H1 (cell line): Measurements from ENCODE around the gene GALNTL6. TPM values are rescaled to one million over a fixed set of nuclear protein-coding genes. Genes with fewer than 3 reads are reported as not detected.

Experiments
- CTCF ChIA-PET: fragments of 300-600 bp; sonication (Branson Sonifier 250); formaldehyde crosslinking; loops from one replicate; lab custom pipeline; 2021; ENCODE audit not compliant: partially characterized antibody; lab: Charles Lee
- POLR2A ChIA-PET: fragments of 300-600 bp; sonication (Branson Sonifier 250); formaldehyde crosslinking; loops from one replicate; lab custom pipeline; 2021; ENCODE audit warnings: inconsistent platforms; ENCODE audit not compliant: partially characterized antibody; lab: Charles Lee
- DNase-seq, 2 experiments: peaks; one replicate each; pipeline versions ENCODE4 v3.0.0 to v3.0.0-alpha.2; 2010 to 2022; ENCODE audit warnings: low spot score in 2 of 2, low read depth in 1 of 2, mixed read lengths in 1 of 2
- FAIRE-seq: peaks from 2 replicates; lab custom pipeline; 2011; peaks lifted over from hg19 to GRCh38; lab: Jason Lieb, UNC
- H2AFZ ChIP-seq: 2 replicates; pipeline ENCODE4 v1.8.1; 2012; ENCODE audit warnings: low read length, inconsistent platforms
- H2AK5ac ChIP-seq: 2 replicates; pipeline ENCODE4 v1.6.1; 2013; ENCODE audit warnings: low read depth, low read length
- H2BK120ac ChIP-seq: replicated peaks from 2 replicates; pipeline ENCODE3; 2013; ENCODE audit warnings: low read depth, low read length, inconsistent platforms
- H2BK12ac ChIP-seq: 2 replicates; pipeline ENCODE4 v1.6.1; 2013; ENCODE audit warnings: low read depth, low read length
- H2BK15ac ChIP-seq: 2 replicates; pipeline ENCODE4 v1.6.1; 2013; ENCODE audit warnings: low read length
- H2BK20ac ChIP-seq: 2 replicates; pipeline ENCODE4 v1.6.1; 2013; ENCODE audit warnings: low read length
- H2BK5ac ChIP-seq: 2 replicates; pipeline ENCODE4 v1.6.1; 2013; ENCODE audit warnings: low read depth, low read length
- H3K14ac ChIP-seq: 2 replicates; pipeline ENCODE4 v1.6.1; 2013; ENCODE audit warnings: inconsistent platforms; ENCODE audit not compliant: insufficient read length
- H3K18ac ChIP-seq: 2 replicates; pipeline ENCODE4 v1.6.1; 2013; ENCODE audit warnings: low read length; ENCODE audit errors: extremely low read depth
- H3K23ac ChIP-seq: 2 replicates; pipeline ENCODE4 v1.6.1; 2013; ENCODE audit warnings: inconsistent platforms; ENCODE audit not compliant: insufficient read length
- H3K23me2 ChIP-seq: 2 replicates; pipeline ENCODE4 v1.6.1; 2013; ENCODE audit warnings: low read depth, low read length
- H3K27ac ChIP-seq: 2 replicates; pipeline ENCODE4 v1.6.1; 2011; ENCODE audit warnings: low read depth, low read length, inconsistent platforms
- H3K27me3 ChIP-seq, 4 experiments: replicated peaks in 1 of 4; 1 replicate in 1 of 4; 2 replicates in 3 of 4; pipeline versions ENCODE4 v1.6.1 to v1.8.1; 2011 to 2013; ENCODE audit warnings: low read length in 3 of 4, mild to moderate bottlenecking in 3 of 4, inconsistent platforms in 2 of 4, mixed read lengths in 2 of 4, moderate library complexity in 1 of 4; ENCODE audit not compliant: control insufficient read depth in 3 of 4, insufficient read depth in 3 of 4; ENCODE audit errors: extremely low read depth in 1 of 4
- H3K36me3 ChIP-seq, 4 experiments: 2 replicates each; pipeline versions ENCODE4 v1.6.1 to v1.8.1; 2011 to 2013; ENCODE audit warnings: mild to moderate bottlenecking in 4 of 4, low read length in 3 of 4, moderate library complexity in 2 of 4, control low read depth in 1 of 4, inconsistent platforms in 1 of 4; ENCODE audit not compliant: insufficient read depth in 4 of 4, control insufficient read depth in 2 of 4
- H3K4ac ChIP-seq: replicated peaks from 2 replicates; pipeline ENCODE3; 2013; ENCODE audit warnings: low read length, low read depth, mixed read lengths, inconsistent platforms; ENCODE audit not compliant: insufficient read length
- H3K4me1 ChIP-seq, 4 experiments: replicated peaks in 1 of 4; 1 replicate in 1 of 4; 2 replicates in 3 of 4; pipeline versions ENCODE4 v1.6.1 to v1.8.1; 2011 to 2013; ENCODE audit warnings: low read length in 3 of 4, inconsistent platforms in 2 of 4, mixed read lengths in 1 of 4; ENCODE audit not compliant: insufficient read depth in 4 of 4, control insufficient read depth in 3 of 4
- H3K4me2 ChIP-seq, 2 experiments: 2 replicates each; pipeline versions ENCODE4 v1.6.1 to v1.8.1; 2011 to 2013; ENCODE audit warnings: low read depth in 2 of 2, low read length in 2 of 2, control low read depth in 1 of 2, inconsistent platforms in 1 of 2, mild to moderate bottlenecking in 1 of 2; ENCODE audit not compliant: insufficient read depth in 1 of 2
- H3K4me3 ChIP-seq, 4 experiments: fragments of 200-600, 300-600 bp in 1 of 4; sonication (generic), shearing (Covaris generic), sonication (Bioruptor Twin) in 1 of 4; 2 replicates each; pipeline versions ENCODE4 v1.5.1 to v1.8.1; 2011 to 2016; ENCODE audit warnings: low read length in 4 of 4, low read depth in 3 of 4, control low read depth in 2 of 4, inconsistent platforms in 2 of 4, mild to moderate bottlenecking in 2 of 4, mixed read lengths in 1 of 4, moderate library complexity in 1 of 4; ENCODE audit not compliant: insufficient read depth in 2 of 4; ENCODE audit errors: extremely low read depth in 1 of 4
- H3K56ac ChIP-seq: replicated peaks from 2 replicates; pipeline ENCODE3; 2013; ENCODE audit warnings: low read depth, mild to moderate bottlenecking, mixed read lengths, low read length, inconsistent platforms; ENCODE audit not compliant: insufficient read length
- H3K79me1 ChIP-seq: 2 replicates; pipeline ENCODE4 v1.6.1; 2013; ENCODE audit warnings: low read depth, low read length, control low read depth
- H3K79me2 ChIP-seq, 2 experiments: 2 replicates each; pipeline versions ENCODE4 v1.6.1 to v1.8.1; 2012 to 2013; ENCODE audit warnings: low read length in 2 of 2, mild to moderate bottlenecking in 2 of 2, inconsistent platforms in 1 of 2; ENCODE audit not compliant: insufficient read depth in 2 of 2, control insufficient read depth in 1 of 2
- H3K9ac ChIP-seq, 4 experiments: replicated peaks in 1 of 4; 1 replicate in 1 of 4; 2 replicates in 3 of 4; pipeline versions ENCODE4 v1.6.1 to v1.8.1; 2011 to 2013; ENCODE audit warnings: low read depth in 3 of 4, low read length in 3 of 4, control low read depth in 2 of 4, mild to moderate bottlenecking in 2 of 4, moderate library complexity in 2 of 4, inconsistent platforms in 1 of 4; ENCODE audit errors: extremely low read depth in 1 of 4
- H3K9me3 ChIP-seq, 2 experiments: 2 replicates each; pipeline versions ENCODE4 v1.6.1 to v1.8.1; 2012 to 2013; ENCODE audit warnings: mild to moderate bottlenecking in 2 of 2, moderate library complexity in 2 of 2, control low read depth in 1 of 2, inconsistent platforms in 1 of 2, low read depth in 1 of 2, low read length in 1 of 2, mixed read lengths in 1 of 2; ENCODE audit not compliant: insufficient read depth in 2 of 2
- H4K20me1 ChIP-seq, 2 experiments: replicated peaks in 1 of 2; 2 replicates each; pipeline versions ENCODE3 to v1.8.1; 2011 to 2013; ENCODE audit warnings: inconsistent platforms in 2 of 2, low read length in 2 of 2, mild to moderate bottlenecking in 1 of 2; ENCODE audit not compliant: insufficient read depth in 2 of 2, control insufficient read depth in 1 of 2
- H4K5ac ChIP-seq: 2 replicates; pipeline ENCODE4 v1.6.1; 2013; ENCODE audit warnings: low read length, low read depth, mixed read lengths, inconsistent platforms; ENCODE audit not compliant: insufficient read length
- H4K8ac ChIP-seq: 2 replicates; pipeline ENCODE4 v1.8.0; 2013; ENCODE audit warnings: mild to moderate bottlenecking, moderate library complexity, low read length, inconsistent platforms; ENCODE audit not compliant: insufficient read depth; ENCODE audit errors: extremely low read depth
- H4K91ac ChIP-seq: replicated peaks from 2 replicates; pipeline ENCODE3; 2013; ENCODE audit warnings: low read length, mixed read lengths, inconsistent platforms; ENCODE audit not compliant: insufficient read length
- GABPA ChIP-seq: IDR thresholded peaks from 2 replicates; pipeline ENCODE4 v1.6.1; 2011; ENCODE audit warnings: mild to moderate bottlenecking, low read length, moderate library complexity, borderline replicate concordance; ENCODE audit not compliant: insufficient read depth
- JUND ChIP-seq: IDR thresholded peaks from 2 replicates; pipeline ENCODE4 v1.6.1; 2011; ENCODE audit warnings: mild to moderate bottlenecking, improper control_type of control experiment, low read length
- SAP30 ChIP-seq: fragments of 300-600 bp; sonication (generic); IDR thresholded peaks from 2 replicates; pipeline ENCODE4 v1.7.1; 2012; ENCODE audit warnings: low read length, moderate library complexity, mild to moderate bottlenecking, inconsistent platforms; ENCODE audit not compliant: insufficient read depth, insufficient replicate concordance
- WGBS, 2 experiments: shearing (Covaris generic) in 1 of 2; methylation state at CpG; one replicate each; pipeline versions ENCODE4 v1.1.6 to v1.1.7; 2013 to 2015; ENCODE audit warnings: low lambda C conversion rate in 2 of 2, mixed read lengths in 2 of 2, inconsistent platforms in 1 of 2, low coverage in 1 of 2, missing lambda C conversion rate in 1 of 2; ENCODE audit not compliant: insufficient replicate concordance in 2 of 2, insufficient coverage in 1 of 2, insufficient read length in 1 of 2; ENCODE audit errors: extremely low coverage in 1 of 2, missing lambda C conversion rate in 1 of 2; 5-methylcytosine and 5-hydroxymethylcytosine counted together
- polyA plus RNA-seq, 7 experiments: library from polyadenylated mRNA; depleted of rRNA in 3 of 7; stranded (reverse) in 5 of 7; unstranded in 2 of 7; fragments of >200 nt in 5 of 7; fragments of 200-250 nt in 2 of 7; gene quantifications; 1 replicate in 5 of 7; 2 replicates in 1 of 7; 4 replicates in 1 of 7; pipeline versions ENCODE4 v1.2.1 to v1.2.3, GENCODE V29; 2011 to 2013; ENCODE audit warnings: missing spikeins in 2 of 7, mixed read lengths in 2 of 7
- total RNA-seq: library from RNA; stranded (reverse); fragmentation: NEBNext Ultra II Directional; extraction: Animal tissue kit (Norgen Biotek cat#: 25700); gene quantifications from 2 replicates; pipeline ENCODE4 v1.2.1, GENCODE V29; 2021

Gene GALNTL6
- total and polyA plus RNA-seq, 2 of the 8 experiments (the other 6 are each of a cell fraction or from before 2014, with no cell fraction given) = 0.03 to 0.32 TPM

DNA sequence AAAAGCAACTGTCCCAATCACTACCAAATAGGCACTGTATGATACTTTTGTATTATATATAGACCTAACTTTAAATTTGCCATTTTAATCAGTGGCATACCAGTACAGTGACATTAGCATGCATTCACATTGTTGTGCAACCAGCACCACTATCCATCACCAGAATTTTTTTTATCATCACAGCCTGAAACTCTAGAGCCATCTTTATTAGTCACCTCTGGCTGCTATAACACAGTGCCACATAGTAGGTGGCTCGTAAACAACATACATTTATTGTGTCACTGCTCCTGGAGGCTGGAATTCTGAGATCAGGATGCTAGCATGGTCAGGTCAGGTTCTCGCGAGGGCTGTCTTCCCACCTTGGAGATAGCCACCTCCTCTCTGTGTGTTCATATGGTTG, 1167.0 kb downstream of the GALNTL6 start:
- H3K79me2 ChIP-seq = no peaks in the 10 kb centered on the region
- no peak overlapping the region for H3K4me2 ChIP-seq
- H2BK120ac ChIP-seq = no peak overlapping the region
- no peak overlapping the region for H3K18ac ChIP-seq
- DNase-seq (no peak), FAIRE-seq (no peak)
- H2AFZ ChIP-seq = no peak overlapping the region
- no peak overlapping the region for H3K9ac ChIP-seq
- no peak overlapping the region for H2BK20ac ChIP-seq
- no peak overlapping the region for H2BK5ac ChIP-seq
- peaks cover 0 to 2% (median 0%) of the 10 kb centered on the region in 4 experiments; a peak in 1 of 7 replicates for H3K4me1 ChIP-seq
- no peak overlapping the region for H4K91ac ChIP-seq
- ChIA-PET CTCF (no interaction called here), POLR2A (no interaction called here)
- H3K23ac ChIP-seq = no peak overlapping the region
- no peaks in the 10 kb centered on the region for H3K23me2 ChIP-seq
- H2AK5ac ChIP-seq = no peak overlapping the region
- no peaks in the 10 kb centered on the region for H4K20me1 ChIP-seq
- H2BK15ac ChIP-seq = no peak overlapping the region
- H3K79me1 ChIP-seq = no peaks in the 10 kb centered on the region
- H4K5ac ChIP-seq = no peak overlapping the region
- H3K27me3 ChIP-seq = no peaks in the 10 kb centered on the region
- 91% methylated on average over 3 of the region's 3 CpGs; no CpG with 5 or more reads in 1 of the 2 experiments for WGBS, 2 experiments
- no peak overlapping the region for H2BK12ac ChIP-seq
- H3K56ac ChIP-seq = no peak overlapping the region
- no peak overlapping the region for H3K4me3 ChIP-seq
- no peaks in the 10 kb centered on the region for H3K36me3 ChIP-seq
- TF ChIP-seq GABPA (no peak), JUND (no peak), SAP30 (no peak)
- H3K14ac ChIP-seq = no peak overlapping the region
- H3K27ac ChIP-seq = no peak overlapping the region
- H3K9me3 ChIP-seq = 0 out of 4 replicates have a peak, but pooled peaks cover 0 to 2% of the 10 kb centered on the region in 2 experiments
- H3K4ac ChIP-seq = no peak overlapping the region
- H4K8ac ChIP-seq = no peak overlapping the region
